ENCODE data around the gene UCP3.

Gene UCP3

DNA sequence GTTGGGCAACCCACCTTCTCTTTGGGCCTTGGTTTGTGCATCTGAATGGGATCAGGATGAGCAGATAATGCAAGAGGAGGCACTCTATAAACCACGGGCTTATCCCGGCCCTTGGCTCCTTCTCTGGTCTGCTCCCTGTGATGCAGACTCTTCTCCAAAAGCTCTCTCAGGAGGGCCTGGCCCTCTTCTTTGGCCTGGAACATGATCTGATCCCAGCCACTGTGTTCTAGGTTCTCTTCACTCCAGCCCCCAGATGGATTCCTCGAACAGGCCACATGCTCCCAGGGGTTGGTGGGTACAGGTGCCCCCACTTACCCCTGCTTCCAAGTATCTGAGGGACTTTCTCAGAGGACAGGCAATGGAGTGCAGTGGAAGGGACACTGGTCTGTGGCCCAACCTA is 8.7 kb upstream of the UCP3 start:
- no peak for DNase-seq

DNA sequence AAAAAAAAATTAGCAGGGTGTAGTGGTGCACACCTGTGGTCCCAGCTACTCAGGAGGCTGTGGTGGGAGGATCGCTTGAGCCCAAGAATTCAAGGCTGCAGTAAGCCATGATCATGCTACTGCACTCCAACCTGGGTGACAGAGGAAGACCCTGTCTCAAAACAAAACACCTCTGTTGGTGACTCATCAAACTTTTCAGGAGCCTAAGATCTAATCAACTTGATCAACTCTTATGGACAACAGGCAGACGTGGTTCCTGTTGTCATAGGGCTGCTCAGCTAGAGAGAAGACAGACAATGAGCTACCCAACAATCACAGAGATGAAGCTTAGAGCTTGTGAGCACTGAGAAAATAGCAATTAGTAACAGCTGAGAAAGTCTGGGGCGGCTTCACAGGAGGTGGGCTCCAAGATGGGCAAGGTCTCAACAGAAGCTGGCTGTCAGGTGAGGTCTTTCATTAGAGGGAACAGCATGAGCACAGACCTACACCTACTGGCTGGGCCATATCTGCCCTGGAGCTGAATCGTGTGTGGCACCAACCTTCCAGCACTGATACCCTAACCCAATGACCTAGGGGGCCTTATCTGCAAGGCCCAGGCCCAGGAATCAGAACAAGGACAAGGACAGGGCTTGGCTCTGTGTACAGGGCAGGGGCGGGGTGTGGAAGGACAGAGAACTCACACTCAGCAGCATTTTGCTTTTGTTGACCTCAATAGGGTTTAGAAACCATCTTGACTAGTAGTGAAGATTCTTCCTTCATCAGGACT is 7.2 kb upstream of the UCP3 start:
- no peak for DNase-seq

GRCh38 chr11:74014880-74015279 is 6.0 kb upstream of the UCP3 start:
- DNase-seq, result no peak

- DNase-seq, result no peak
Measured at GRCh38 chr11:74013141-74013540, 4.3 kb upstream of the UCP3 start.

DNA sequence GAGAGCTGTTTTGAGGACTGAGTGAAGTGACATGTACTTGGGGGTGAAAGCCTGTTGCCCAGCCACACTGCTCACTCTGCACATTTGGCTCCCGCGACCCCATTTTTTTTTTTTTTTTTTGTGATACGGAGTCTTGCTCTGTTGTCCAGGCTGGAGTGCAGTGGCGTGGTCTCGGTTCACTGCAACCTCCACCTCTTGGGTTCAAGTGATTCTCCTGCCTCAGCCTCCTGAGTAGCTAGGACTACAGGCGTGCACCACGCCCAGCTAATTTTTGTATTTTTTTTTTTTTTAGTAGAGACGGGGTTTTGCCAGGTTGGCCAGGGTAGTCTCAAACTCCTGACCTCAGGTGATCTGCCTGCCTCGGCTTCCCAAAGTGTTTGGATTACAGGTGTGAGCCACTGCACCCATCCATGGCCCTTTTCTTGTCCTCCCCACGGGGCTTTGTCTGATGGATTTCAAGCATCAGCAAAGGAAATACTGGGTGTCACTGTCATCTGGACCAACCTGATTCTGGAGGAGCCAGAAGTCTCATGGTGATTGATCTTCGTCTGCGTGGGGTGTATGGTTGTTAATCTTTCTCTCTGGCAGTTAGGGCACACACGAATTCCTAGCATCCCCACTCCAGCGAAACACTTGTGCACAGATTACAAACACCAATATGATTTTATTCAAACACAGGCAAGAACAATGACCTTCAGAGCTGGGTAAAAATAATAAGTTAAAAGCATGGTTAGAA is 3.4 kb upstream of the UCP3 start:
- no peak for DNase-seq

DNA sequence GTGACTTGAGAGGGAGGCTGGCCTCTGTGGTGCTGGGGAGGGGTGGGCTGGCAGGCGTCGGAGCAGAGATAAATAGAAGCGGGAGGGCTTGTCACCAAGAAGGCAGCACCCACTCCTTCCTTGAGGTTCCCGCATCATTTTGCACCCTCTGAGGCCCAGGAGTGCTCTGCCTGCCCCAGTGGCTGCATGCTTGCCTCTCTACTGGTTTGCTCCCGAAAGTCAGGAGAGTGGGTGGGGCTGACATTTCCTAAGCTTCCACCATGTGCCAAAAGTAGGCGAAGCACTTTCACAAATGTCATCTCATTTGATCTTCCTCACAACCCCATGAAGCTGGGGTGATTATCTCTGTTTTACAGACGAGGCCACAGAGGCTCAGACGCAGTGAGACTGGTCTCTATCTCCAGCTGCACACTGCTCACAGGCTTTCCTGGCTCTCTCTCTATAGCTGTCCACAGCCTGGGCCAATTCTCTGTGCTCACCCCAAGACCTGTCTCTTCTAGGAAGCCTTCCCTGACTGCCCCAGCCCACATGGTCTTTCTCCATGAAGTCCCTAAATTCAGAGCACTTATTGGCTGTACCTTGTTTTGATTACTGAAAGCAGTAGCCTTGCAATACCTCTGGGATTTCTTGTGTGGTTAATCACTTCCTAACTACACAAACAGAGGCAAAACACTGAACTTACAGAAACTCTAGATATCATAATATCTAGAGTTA is 2.6 kb upstream of the UCP3 start:
- no peak for DNase-seq

DNA sequence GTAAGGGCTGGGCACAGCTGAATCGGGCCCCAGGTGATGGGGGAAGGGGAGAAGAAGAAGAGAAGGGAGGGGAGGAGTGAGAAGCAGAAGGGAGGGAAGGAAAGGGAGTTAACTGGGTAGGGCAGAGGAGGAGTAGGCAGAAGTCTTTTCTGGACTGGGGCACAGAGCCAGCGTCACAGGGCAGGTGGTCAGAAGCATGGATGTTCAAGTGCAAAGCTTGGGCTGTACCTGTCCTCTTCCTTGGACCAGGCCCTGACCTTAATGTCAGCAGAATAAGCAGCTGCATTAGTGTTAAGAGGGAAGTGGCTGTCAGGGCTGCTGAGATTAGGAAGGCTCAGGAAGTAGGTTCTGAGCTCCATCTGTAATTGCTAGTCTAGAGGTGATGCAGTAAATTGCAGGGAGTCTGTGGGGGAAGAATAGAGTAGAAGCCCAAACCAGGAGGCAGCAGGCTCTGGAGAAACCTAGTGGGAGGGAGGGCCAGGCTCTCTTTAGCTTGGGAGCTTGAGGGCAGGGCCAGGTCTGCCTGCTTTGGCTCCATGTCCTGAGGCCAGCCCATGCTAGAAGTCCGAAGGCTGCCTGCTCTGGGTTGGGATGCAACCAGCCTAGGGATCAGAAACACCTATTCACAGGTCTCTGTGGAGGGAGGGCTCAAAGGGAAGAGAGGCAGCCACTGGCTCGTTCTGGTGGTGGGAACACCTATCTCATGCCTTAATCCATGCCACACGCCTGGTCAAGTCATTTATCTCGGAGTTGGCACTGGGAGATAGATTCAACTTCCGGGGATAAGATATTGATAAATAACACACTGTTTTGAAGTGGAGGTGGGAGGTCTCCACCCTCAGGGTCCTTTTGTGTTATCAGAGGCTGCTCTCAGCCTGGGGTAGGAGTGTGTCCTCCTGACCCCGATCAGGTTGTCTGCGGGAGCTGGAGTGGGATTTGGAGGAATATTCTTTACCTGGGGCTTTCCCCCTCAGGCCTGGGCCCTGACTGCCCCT is 1.7 kb upstream of the UCP3 start:
- DNase-seq, result no peak

- DNase-seq, result no peak
Measured at GRCh38 chr11:74009675-74010305, 905 bp upstream of the UCP3 start.

DNA sequence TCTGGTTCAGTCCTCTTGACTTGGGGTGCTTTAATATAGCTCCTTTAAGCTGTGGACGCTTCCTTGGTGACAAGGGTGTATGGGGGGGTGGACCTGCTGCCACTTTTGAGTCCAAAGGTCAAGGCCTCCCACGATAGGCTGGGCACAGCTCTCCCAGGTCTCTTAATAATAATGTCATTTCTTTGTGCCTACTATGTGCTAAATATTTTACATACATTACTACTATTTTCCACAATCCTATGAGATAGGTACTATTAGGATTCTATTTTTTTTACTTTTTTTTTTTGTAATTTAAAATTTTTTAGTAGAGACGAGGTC is 304 bp upstream of the UCP3 start:
- DNase-seq, result no peak

GRCh38 chr11:74007691-74008372 is 1.1 kb downstream of the UCP3 start:
- no peak for DNase-seq

- DNase-seq, result no peak
Measured at GRCh38 chr11:74006743-74007304, 2.1 kb downstream of the UCP3 start.

DNA sequence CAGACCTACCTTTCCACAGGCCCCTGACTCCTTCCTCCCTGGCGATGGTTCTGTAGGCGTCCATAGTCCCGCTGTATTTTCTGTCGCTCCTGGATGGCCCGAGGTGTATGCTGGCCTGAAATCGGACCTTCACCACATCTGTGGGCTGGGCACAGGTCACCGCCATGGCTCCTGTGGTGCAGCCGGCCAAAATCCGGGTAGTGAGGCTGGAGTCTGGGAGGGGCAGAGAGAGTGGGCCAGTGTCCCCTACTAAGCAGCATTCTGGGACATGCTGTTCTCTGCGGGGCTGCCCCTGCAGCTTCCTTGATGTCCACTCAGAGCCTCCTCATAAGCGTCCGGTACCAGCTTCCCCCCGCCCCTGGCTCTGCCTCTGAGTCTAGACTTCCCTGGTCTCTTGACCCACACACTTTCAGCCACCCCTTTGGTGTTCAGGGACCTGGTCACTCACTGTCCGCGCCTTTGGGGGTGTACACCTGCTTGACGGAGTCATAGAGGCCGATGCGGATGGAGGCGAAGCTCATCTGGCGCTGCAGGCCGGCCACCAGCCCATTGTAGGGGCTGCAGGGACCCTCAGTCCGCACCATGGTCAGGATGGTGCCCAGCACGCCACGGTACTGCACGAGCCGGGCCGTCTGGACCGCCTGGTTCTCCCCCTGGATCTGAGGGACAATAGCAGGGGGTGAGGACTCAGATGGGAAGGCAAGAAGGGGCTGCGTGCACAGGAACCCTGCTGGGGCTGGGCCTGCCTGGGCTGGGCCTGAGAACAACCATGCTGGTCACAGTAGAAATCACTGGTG is 3.0 kb downstream of the UCP3 start:
- DNase-seq, result no peak

DNA sequence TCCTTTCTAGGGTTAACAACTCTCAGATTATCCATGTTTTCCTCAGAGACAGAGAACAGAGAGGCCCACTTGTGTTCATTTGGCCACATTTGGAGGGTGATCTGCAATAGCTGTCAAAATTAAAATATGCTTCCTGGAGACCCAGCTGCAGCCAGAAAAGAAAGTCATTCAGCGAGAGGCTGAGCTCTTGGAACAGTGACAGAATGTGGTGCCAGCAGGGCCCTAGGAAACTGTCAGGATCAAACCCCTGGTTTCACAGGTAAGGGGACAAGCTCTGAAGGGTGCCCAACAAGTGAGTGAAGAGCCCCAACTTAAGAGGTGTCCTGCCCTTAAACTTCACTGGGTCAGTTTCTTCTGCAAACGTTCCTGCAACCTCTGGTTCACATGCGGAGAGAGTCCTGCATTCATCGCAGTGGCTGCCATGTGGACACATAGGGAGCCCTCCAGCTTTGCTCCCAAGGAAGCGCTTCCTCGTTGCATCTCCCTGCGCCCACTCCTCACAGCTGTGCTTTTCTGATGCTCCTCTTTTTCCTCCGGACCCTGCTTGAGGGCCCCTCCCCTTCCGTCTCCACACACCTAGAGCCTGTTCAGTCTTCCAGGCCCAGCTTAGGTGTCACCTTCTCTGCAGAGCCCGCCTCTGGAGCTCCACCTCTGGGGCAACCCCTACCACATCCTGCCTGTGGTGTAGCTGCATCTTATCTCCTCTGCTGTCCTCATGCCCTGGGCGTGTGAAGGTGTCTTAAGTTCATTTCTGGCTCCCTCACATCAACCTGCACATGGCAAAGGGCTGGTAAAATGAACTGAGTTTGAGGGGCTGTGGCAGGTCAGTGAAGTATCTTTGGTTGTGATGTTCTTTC is 3.9 kb downstream of the UCP3 start:
- no peak for DNase-seq

DNA sequence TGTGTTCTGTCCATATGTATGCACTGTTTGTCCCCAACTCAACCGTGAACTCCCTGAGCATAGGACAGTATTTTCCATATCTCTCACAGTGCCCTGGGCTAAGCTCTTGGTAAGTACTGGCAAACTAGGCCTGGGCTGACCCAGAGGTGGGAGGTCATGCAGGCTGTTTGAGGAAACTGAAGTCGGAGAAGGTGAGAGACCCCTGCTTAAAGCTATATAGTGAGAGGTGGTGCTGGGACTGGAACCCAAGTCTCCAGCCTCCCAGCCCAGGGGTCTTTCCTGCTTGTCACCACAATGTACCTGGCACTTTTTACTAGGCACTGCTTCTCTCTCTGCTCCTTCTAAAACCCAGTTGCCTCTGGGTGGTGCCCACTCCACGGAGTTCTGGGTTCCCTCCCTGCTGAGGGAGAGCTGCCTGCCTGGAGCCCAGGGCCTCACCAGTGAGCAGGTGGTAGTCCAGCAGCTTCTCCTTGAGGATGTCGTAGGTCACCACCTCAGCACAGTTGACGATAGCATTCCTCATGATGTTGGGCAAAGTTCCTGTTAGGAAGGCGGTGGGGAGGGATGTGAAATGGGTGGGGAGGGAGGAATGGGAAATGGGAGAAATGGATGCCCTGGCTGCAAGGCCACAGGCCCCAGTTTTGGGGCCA is 4.7 kb downstream of the UCP3 start:
- DNase-seq, result no peak

DNA sequence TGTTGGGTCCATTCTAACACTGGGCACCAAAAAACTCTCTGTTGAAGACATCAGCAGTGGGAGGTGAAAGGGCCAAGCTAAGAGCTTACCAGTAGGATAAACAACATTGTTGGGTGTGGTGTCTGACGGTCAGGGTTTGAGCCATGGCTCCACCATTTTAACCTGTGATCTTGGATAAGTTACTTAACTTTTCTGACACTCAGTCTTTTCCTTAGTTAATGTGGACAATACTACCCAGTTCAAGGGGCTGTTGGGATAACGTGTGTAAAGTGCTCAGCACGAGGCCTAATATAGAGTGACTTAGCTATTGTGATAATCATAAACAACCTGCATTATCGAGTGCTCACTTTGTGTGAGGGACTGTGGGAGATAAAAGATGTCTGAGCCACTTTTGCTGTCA is 6.1 kb downstream of the UCP3 start:
- no peak for DNase-seq

DNA sequence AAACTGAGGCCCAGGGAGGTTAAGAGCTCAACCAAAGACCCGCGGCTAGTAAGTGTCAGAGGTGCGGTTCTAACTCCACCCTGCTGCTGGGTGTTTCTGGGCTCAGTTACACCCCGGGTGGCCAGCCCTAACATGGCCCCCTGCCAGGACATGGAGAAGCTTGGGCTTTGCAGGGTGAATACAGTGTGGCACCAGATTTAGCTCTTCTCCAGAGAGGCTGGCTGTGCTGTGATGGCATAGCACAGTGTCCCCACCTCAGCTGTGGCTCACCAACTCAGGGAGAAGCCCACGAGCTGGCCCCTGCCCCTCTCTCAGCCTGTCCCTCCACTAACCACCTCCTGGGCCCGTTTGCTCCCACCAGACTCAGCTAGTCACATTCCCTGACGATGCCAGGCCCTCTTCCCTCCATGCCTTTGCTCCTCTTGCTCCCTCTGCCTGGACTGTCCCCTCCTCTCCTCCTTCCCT is 7.0 kb downstream of the UCP3 start:
- no peak for DNase-seq

DNA sequence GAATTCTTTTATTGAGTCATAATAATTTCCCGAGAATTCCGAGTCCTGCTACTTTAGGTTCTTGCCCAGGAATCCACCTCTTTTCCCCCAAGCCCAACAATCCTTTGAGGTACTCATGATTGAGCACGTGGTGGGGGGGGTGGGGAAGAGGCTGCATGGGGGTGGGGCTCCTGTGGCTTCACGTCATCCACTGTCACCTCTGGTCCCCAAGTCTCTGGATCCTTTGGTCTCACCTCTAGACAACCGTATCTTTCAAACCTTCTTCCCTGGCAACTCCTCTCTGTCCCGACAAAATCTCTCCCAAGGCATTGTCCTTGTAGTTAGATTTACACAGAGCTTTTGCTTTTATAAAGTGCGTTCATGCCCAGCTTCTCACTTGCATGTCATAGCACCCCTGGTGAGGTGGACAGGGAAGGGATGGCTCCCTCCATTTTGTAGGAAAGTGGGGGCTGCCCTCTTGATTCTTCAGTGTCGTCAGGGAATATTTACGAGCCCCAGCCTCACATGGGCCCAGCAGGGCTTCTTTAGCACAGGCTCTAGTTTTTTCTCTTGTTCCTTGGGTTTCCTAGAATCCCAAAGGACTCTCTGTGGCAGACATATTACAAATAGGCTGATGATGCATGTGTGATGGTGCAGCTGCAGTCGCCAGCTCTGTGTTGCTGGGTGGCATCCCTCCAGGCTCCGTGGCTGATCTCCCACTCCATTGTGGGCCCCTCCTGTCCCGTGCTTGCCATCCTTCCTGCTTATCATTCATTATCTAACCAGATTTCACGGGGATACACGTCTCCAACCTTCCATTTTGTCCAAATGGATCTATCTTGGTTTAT is 8.4 kb downstream of the UCP3 start:
- DNase-seq, result no peak

Measured in SW 1271 (cell line).